ENCODE data around the gene FKBP9. TPM values are rescaled to one million over a fixed set of nuclear protein-coding genes. Genes with fewer than 3 reads are reported as not detected.

Gene FKBP9
- total RNA-seq, 1 donor from 2014 or later, result 302 TPM

DNA sequence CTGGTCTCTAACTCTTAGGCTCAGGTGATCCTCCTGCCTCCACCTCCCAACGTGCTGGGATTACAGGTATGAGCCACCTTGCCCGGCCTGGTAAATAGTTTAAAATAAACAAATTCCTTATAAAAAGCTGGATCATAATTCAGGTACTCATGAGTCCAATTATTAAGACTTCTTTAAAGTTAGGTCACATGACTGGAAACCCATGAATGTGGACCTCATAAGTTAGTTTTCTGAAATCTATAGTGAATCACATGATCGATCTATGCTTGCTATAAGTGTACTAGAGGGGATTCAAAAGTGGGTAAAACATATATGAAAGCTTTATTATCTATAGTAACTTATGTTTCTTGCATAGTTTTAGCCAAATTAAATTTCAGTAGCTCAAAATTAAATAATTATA, 91.0 kb downstream of the FKBP9 start:
- H3K36me3 ChIP-seq, result no peaks in the 10 kb centered on the region
- intact Hi-C loops (cut with DNase I), result no loop called here
- no peak overlapping the region for H3K4me3 ChIP-seq
- TF ChIP-seq, protein P1, sequence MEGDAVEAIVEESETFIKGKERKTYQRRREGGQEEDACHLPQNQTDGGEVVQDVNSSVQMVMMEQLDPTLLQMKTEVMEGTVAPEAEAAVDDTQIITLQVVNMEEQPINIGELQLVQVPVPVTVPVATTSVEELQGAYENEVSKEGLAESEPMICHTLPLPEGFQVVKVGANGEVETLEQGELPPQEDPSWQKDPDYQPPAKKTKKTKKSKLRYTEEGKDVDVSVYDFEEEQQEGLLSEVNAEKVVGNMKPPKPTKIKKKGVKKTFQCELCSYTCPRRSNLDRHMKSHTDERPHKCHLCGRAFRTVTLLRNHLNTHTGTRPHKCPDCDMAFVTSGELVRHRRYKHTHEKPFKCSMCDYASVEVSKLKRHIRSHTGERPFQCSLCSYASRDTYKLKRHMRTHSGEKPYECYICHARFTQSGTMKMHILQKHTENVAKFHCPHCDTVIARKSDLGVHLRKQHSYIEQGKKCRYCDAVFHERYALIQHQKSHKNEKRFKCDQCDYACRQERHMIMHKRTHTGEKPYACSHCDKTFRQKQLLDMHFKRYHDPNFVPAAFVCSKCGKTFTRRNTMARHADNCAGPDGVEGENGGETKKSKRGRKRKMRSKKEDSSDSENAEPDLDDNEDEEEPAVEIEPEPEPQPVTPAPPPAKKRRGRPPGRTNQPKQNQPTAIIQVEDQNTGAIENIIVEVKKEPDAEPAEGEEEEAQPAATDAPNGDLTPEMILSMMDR (IDR thresholded peaks at IDR 0.05), result no peak
- no peaks in the 10 kb centered on the region for H3K27me3 ChIP-seq
- H3K4me1 ChIP-seq, result no peaks in the 10 kb centered on the region
- DNase-seq (ENCODE audit: low spot score in 2 of 2), result no peak
- no peak overlapping the region for H3K27ac ChIP-seq
- H3K9me3 ChIP-seq, result no peaks in the 10 kb centered on the region

DNA sequence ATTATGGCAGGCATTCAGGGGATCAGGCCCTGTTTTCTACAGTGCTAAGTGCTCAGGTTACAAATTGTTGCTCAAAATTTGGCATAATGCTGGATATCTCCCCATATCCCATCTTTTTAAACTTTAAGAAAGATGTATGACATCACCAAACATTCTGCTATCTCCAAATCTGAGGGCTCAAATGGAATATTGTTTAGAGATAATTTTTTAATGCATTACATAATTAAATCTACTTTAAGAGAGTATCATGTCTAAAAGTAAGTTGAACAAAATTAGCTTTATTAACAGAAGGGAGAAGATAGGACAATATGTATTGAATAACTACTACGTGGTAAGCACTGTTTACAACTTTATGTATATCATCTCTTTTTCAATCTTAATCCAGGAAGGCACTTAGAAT, 91.5 kb downstream of the FKBP9 start:
- intact Hi-C loops (cut with DNase I), result no loop called here
- Histone ChIP-seq H3K27me3 (no peaks in the 10 kb centered on the region), H3K9me3 (no peaks in the 10 kb centered on the region), H3K27ac (no peak overlapping the region), H3K4me1 (no peaks in the 10 kb centered on the region), H3K4me3 (no peak overlapping the region), H3K36me3 (no peaks in the 10 kb centered on the region)
- TF ChIP-seq, protein P1 (IDR thresholded peaks at IDR 0.05), result no peak
- DNase-seq (ENCODE audit: low spot score in 2 of 2), result no peak

DNA sequence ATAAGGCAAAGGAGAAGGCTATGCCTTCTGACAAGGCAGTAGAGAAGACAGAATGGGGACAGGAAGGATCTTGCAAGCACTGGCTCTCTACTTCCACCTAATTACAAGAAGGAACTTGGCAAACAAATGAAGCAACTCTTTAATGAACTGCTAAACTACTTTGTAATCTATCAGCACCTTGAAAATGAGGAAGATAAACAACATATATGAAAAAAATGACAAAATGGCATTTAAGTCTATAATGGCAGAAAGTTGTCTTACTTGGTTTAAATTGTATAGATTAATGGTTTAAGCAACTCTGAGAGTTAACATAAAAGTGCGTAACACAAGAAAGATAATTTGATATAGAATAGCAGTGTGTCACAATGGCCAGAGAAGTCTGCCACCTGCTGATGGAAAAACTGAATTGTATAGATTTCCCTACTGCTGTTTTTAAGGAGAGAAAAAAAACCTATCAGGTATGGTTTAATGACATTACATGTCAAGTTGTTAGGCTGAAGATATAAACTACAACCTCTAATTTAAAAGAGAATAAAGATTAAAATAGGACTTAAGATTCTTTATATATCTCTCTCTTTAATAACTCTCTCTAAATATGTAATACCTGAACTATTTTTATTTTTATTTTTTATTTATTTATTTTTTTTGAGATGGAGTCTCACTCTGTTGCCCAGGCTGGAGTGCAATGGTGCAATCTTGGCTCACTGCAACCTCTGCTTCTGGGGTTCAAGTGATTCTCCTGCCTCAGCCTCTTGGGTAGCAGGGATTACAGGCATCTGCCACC, 93.5 kb downstream of the FKBP9 start:
- no peak overlapping the region for H3K27ac ChIP-seq
- no peaks in the 10 kb centered on the region for H3K27me3 ChIP-seq
- no peaks in the 10 kb centered on the region for H3K4me1 ChIP-seq
- intact Hi-C loops (cut with DNase I), result no loop called here
- H3K4me3 ChIP-seq, result peak overlapping the region; percentile 20 to 30
- DNase-seq (ENCODE audit: low spot score in 2 of 2), result no peak
- TF ChIP-seq, protein P1 (IDR thresholded peaks at IDR 0.05), result peak in 2 of 3 experiments; percentile 36 to 55
- H3K36me3 ChIP-seq, result no peaks in the 10 kb centered on the region
- no peaks in the 10 kb centered on the region for H3K9me3 ChIP-seq

DNA sequence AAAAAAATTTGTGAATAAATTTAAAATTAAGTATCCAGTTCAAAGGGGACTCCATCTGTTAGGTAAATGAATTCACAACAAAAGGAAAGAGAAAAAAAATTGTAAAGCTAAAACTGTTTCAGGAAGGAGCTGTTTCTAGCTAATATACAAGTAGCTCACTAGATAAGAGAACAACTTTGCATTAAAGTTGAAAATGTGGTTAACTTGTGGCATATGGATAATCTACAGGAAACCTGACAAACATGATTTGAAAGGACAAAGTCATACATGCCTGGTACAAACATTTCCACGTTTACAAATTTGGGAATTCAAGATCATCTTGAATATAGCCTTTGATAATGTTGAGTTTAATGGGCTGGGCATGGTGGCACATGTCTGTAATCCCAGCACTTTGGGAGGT, 96.5 kb downstream of the FKBP9 start:
- TF ChIP-seq, protein P1 (IDR thresholded peaks at IDR 0.05), result no peak
- Histone ChIP-seq H3K27ac (no peak overlapping the region), H3K4me1 (no peaks in the 10 kb centered on the region), H3K9me3 (no peaks in the 10 kb centered on the region), H3K27me3 (no peaks in the 10 kb centered on the region), H3K36me3 (no peaks in the 10 kb centered on the region), H3K4me3 (no peak overlapping the region)
- DNase-seq (ENCODE audit: low spot score in 2 of 2), result no peak
- intact Hi-C loops (cut with DNase I), result no loop called here

DNA sequence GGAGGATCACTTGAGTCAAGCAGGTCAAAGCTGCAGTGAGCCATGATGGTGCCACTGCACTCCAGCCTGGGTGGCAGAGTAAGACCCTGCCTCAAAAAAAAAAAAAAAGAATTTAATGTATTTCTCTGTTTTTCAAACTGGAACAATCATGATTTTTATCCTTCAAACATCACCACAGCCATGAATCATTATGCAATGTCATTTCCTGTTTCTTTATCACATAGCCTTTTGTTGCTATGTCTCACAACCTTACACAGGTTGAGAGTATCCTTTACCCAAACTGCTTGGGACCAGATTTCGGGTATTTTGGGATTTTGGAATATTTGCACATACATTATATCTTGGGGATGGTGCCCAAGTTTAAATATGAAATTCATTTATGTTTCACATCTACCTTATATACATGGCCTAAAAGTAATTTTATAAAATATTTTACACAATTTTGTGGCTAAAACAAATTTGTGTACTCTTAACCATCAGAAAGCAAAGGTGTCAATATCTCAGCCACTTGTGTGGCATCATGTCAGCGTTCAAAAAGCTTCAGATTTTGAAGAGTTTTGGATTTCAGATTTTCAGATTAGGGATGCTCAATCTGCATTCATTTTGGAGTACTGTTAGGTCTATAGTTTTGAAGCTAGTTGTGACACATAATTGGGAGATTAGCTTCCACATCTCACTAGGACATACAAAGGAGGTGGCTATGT, 97.2 kb downstream of the FKBP9 start:
- intact Hi-C loops (cut with DNase I), result no loop called here
- Histone ChIP-seq H3K36me3 (no peaks in the 10 kb centered on the region), H3K9me3 (no peaks in the 10 kb centered on the region), H3K4me3 (no peak overlapping the region), H3K27ac (no peak overlapping the region), H3K4me1 (peaks cover 0 to 2% of the 10 kb centered on the region in 2 donors), H3K27me3 (no peaks in the 10 kb centered on the region)
- TF ChIP-seq, protein P1 (IDR thresholded peaks at IDR 0.05), result no peak
- no peak for DNase-seq (ENCODE audit: low spot score in 2 of 2)

Data from ascending aorta (tissue), 2 donors.